Right lobe of liver (tissue), 6 donors: ENCODE measurements around the gene CDH4. TPM values are rescaled to one million over a fixed set of nuclear protein-coding genes. Genes with fewer than 3 reads are reported as not detected.
"Not testable (repeated sequence)": the region's sequence is repeated elsewhere in the genome, so short reads cannot be mapped to it uniquely, and the experiment has no call there.

Source experiments
- ATAC-seq, 4 donors: fragments of 200-7000 bp; cut with Tn5 transposase; one replicate each; pipeline ENCODE4 v1.9.1; 2020; ENCODE audit warnings: mild to moderate bottlenecking in 4 of 4, moderate library complexity in 4 of 4
- DNase-seq, 3 donors: peaks; one replicate each; pipeline ENCODE4 v3.0.0-alpha.2; 2020
- H3K27ac ChIP-seq, 3 donors: fragments of 200-600 bp; one replicate each; pipeline ENCODE4 v1.8.0; 2022
- H3K27me3 ChIP-seq, 2 donors: fragments of 200-600 bp; one replicate each; pipeline ENCODE4 v1.8.0; 2022
- H3K36me3 ChIP-seq, 4 donors: fragments of 200-600 bp; sonication (generic) in 1 of 4; one replicate each; pipeline versions ENCODE4 v1.5.1 to v1.8.0; 2017 to 2022; ENCODE audit warnings: control low read depth in 1 of 4
- H3K4me1 ChIP-seq, 4 donors: fragments of 200-600 bp; sonication (generic) in 1 of 4; one replicate each; pipeline versions ENCODE4 v1.5.1 to v1.8.0; 2017 to 2022; ENCODE audit warnings: control low read depth in 1 of 4
- H3K4me3 ChIP-seq, 3 donors: fragments of 200-600 bp; one replicate each; pipeline ENCODE4 v1.8.0; 2022
- H3K9me3 ChIP-seq, 4 donors: fragments of 200-600 bp; sonication (generic) in 1 of 4; one replicate each; pipeline versions ENCODE4 v1.5.1 to v1.8.0; 2017 to 2022; ENCODE audit warnings: control low read depth in 1 of 4
- CTCF ChIP-seq, 4 donors: fragments of 200-600 bp in 3 of 4; fragments of 450-650 bp in 1 of 4; IDR thresholded peaks; one replicate each; pipeline versions ENCODE4 v1.5.1 to v1.8.0; 2016 to 2022; ENCODE audit warnings: antibody characterized with exemption in 4 of 4, mild to moderate bottlenecking in 2 of 4
- POLR2A ChIP-seq: fragments of 450-650 bp; IDR thresholded peaks from one replicate; pipeline ENCODE4 v1.6.1; 2017; ENCODE audit warnings: antibody characterized with exemption, mild to moderate bottlenecking
- WGBS: methylation state at CpG from one replicate; pipeline ENCODE4 v1.1.6; 2018; ENCODE audit warnings: low coverage, low lambda C conversion rate; ENCODE audit not compliant: insufficient coverage; ENCODE audit errors: missing lambda C conversion rate; 5-methylcytosine and 5-hydroxymethylcytosine counted together
- intact Hi-C, 2 donors: fragments of 100-400 bp; cut with DNase I; formaldehyde crosslinking; loops; one replicate each; pipeline versions ENCODE4 v1.11.2 to v1.14.1; 2022
- total RNA-seq, 6 experiments: library from RNA; depleted of rRNA in 2 of 6; stranded (reverse); fragments of >200 nt in 2 of 6; fragmentation: NEBNext Ultra II Directional in 3 of 6; extraction: Animal tissue kit (Norgen Biotek cat#: 25700) in 3 of 6; gene quantifications; one replicate each; pipeline versions ENCODE4 v1.1.0 to v1.2.4, GENCODE V29; 2016 to 2023
- donor health status: DM: no; HTN: yes; CAD: no.
- donor health status: DM: no; HTN: no; CAD: no.
- donor health status: DM: no; HTN: no; CAD: no.
- donor health status: DM: no; HTN: yes; CAD: no.
- donor health status: DM: no; HTN: yes; CAD: no.

The CDH4 gene
- total RNA-seq, 6 experiments from 2014 or later: 0.02 to 0.14 (median 0.09) TPM; not detected in 3

GRCh38 chr20:61424011-61424627 is 172.1 kb downstream of the CDH4 start:
- Histone ChIP-seq H3K36me3 (no peaks in the 10 kb centered on the region), H3K27me3 (no peaks in the 10 kb centered on the region), H3K27ac (no peak overlapping the region), H3K9me3 (no peaks in the 10 kb centered on the region), H3K4me3 (no peak overlapping the region), H3K4me1 (no peaks in the 10 kb centered on the region)
- TF ChIP-seq POLR2A (no peak), CTCF (IDR thresholded peaks at IDR 0.05) (no peak)
- ATAC-seq: no peak
- intact Hi-C loops: no loop called here
- 54% methylated on average over 4 of the region's 4 CpGs for WGBS
- DNase-seq: no peak

GRCh38 chr20:61424628-61425420 is 172.8 kb downstream of the CDH4 start:
- ATAC-seq (no peak), DNase-seq (no peak)
- H3K9me3 ChIP-seq: no peaks in the 10 kb centered on the region
- H3K4me3 ChIP-seq: no peak overlapping the region
- no peak for TF ChIP-seq CTCF (IDR thresholded peaks at IDR 0.05)
- TF ChIP-seq POLR2A: no peak
- WGBS: 81% methylated on average over 10 of the region's 25 CpGs
- intact Hi-C loops: no loop called here
- no peaks in the 10 kb centered on the region for H3K27me3 ChIP-seq
- H3K4me1 ChIP-seq: no peaks in the 10 kb centered on the region
- no peak overlapping the region for H3K27ac ChIP-seq
- no peaks in the 10 kb centered on the region for H3K36me3 ChIP-seq

- 81% methylated on average over 5 of the region's 18 CpGs for WGBS
- not testable (repeated sequence) for DNase-seq
Measured at GRCh38 chr20:61425541-61425991, 173.5 kb downstream of the CDH4 start.

GRCh38 chr20:61426352-61426751 is 174.3 kb downstream of the CDH4 start:
- 69% methylated on average over 5 of the region's 8 CpGs for WGBS
- no peaks in the 10 kb centered on the region for H3K36me3 ChIP-seq
- intact Hi-C loops: no loop called here
- H3K9me3 ChIP-seq: no peaks in the 10 kb centered on the region
- H3K27ac ChIP-seq: no peak overlapping the region
- DNase-seq (no peak), ATAC-seq (no peak)
- no peaks in the 10 kb centered on the region for H3K4me1 ChIP-seq
- no peak for TF ChIP-seq POLR2A
- H3K27me3 ChIP-seq: no peaks in the 10 kb centered on the region
- no peak overlapping the region for H3K4me3 ChIP-seq

More at GRCh38 chr20:61425541-61425991, 173.5 kb downstream of the CDH4 start:
- H3K9me3 ChIP-seq, H3K36me3 ChIP-seq, H3K27me3 ChIP-seq, H3K4me3 ChIP-seq, H3K4me1 ChIP-seq, ATAC-seq, H3K27ac ChIP-seq, intact Hi-C loops: not testable (repeated sequence)

GRCh38 chr20:61429458-61430227 is 177.6 kb downstream of the CDH4 start:
- H3K27ac ChIP-seq: no peak overlapping the region
- H3K36me3 ChIP-seq: no peaks in the 10 kb centered on the region
- intact Hi-C loops: no loop called here
- no peak for DNase-seq
- no peaks in the 10 kb centered on the region for H3K4me1 ChIP-seq
- H3K27me3 ChIP-seq: no peaks in the 10 kb centered on the region
- TF ChIP-seq CTCF (IDR thresholded peaks at IDR 0.05): no peak
- no peak for TF ChIP-seq POLR2A
- ATAC-seq: no peak
- H3K4me3 ChIP-seq: no peak overlapping the region
- 63% methylated on average over 3 of the region's 4 CpGs for WGBS
- no peaks in the 10 kb centered on the region for H3K9me3 ChIP-seq
